CD4-positive, alpha-beta T cell (primary cell): ENCODE data around the gene SYNPO2L. TPM values are rescaled to one million over a fixed set of nuclear protein-coding genes. Genes with fewer than 3 reads are reported as not detected.

Experiments used
- ATAC-seq: fragments of 200-7000 bp; cut with Tn5 transposase; one replicate; pipeline ENCODE4 v1.10.0; 2022; ENCODE audit warnings: mild to moderate bottlenecking; ENCODE audit not compliant: poor library complexity
- CTCF ChIA-PET: fragments of 350-600 bp; sonication (Branson Sonifier 250); formaldehyde crosslinking; loops from one replicate; lab custom pipeline; 2021; ENCODE audit warnings: antibody characterized with exemption, inconsistent platforms; lab: Charles Lee
- POLR2A ChIA-PET: fragments of 350-600 bp; sonication (Branson Sonifier 250); formaldehyde crosslinking; loops from one replicate; lab custom pipeline; 2021; ENCODE audit warnings: antibody characterized with exemption, inconsistent platforms; lab: Charles Lee
- DNase-seq, 14 experiments: peaks; one replicate each; pipeline ENCODE4 v3.0.0-alpha.2; 2013 to 2020; ENCODE audit warnings: mixed read lengths in 2 of 14
- H3K27ac ChIP-seq, 2 donors: one replicate each; pipeline versions ENCODE4 v1.5.1 to v1.7.0; 2013; ENCODE audit warnings: low read length in 2 of 2, low read depth in 1 of 2, mild to moderate bottlenecking in 1 of 2
- H3K27me3 ChIP-seq, 2 experiments: 1 replicate in 1 of 2; 2 replicates in 1 of 2; pipeline versions ENCODE4 v1.6.1 to v1.7.0; 2013; ENCODE audit warnings: low read length in 2 of 2, control low read depth in 1 of 2, mild to moderate bottlenecking in 1 of 2, moderate library complexity in 1 of 2; ENCODE audit not compliant: insufficient read depth in 2 of 2, control insufficient read depth in 1 of 2
- H3K36me3 ChIP-seq: one replicate; pipeline ENCODE4 v1.6.1; 2013; ENCODE audit warnings: low read length, control low read depth; ENCODE audit not compliant: insufficient read depth
- H3K4me1 ChIP-seq: one replicate; pipeline ENCODE4 v1.6.1; 2013; ENCODE audit warnings: low read length, control low read depth; ENCODE audit not compliant: insufficient read depth
- H3K4me3 ChIP-seq: one replicate; pipeline ENCODE4 v1.5.1; 2013; ENCODE audit warnings: mild to moderate bottlenecking, low read length, moderate library complexity
- H3K9me3 ChIP-seq, 2 experiments: 1 replicate in 1 of 2; 2 replicates in 1 of 2; pipeline versions ENCODE4 v1.6.1 to v1.7.0; 2013; ENCODE audit warnings: low read length in 2 of 2, mild to moderate bottlenecking in 2 of 2, control low read depth in 1 of 2, moderate library complexity in 1 of 2; ENCODE audit not compliant: control insufficient read depth in 1 of 2, insufficient read depth in 1 of 2
- H3K27ac Mint-ChIP-seq: one replicate; pipeline ENCODE4 v1.8.0; 2020; ENCODE audit warnings: mixed read lengths
- H3K27me3 Mint-ChIP-seq: one replicate; pipeline ENCODE4 v1.8.0; 2021; ENCODE audit warnings: mixed read lengths
- H3K36me3 Mint-ChIP-seq: one replicate; pipeline ENCODE4 v1.8.0; 2021; ENCODE audit warnings: low read depth, mixed read lengths
- H3K4me1 Mint-ChIP-seq: one replicate; pipeline ENCODE4 v1.8.0; 2021; ENCODE audit warnings: low read depth, mixed read lengths
- H3K4me3 Mint-ChIP-seq: one replicate; pipeline ENCODE4 v1.8.0; 2020; ENCODE audit warnings: mild to moderate bottlenecking, mixed read lengths
- H3K9me3 Mint-ChIP-seq: one replicate; pipeline ENCODE4 v1.8.0; 2020; ENCODE audit warnings: mixed read lengths
- intact Hi-C, 2 experiments: fragments of 100-400 bp; cut with DNase I in 1 of 2; cut with micrococcal nuclease in 1 of 2; formaldehyde crosslinking; loops; one replicate each; pipeline versions ENCODE4 v1.15.1 to v1.9.0; 2023 to 2025; cut with DNase I, micrococcal nuclease
- total RNA-seq, 174 experiments: library from RNA in 2 of 174; stranded (reverse) in 2 of 174; gene quantifications; one replicate each; pipeline ENCODE4 v1.2.3 and lab custom pipeline; 2021 to 2026
- TF ChIP-seq, protein P1 (sequence below): fragments of 200-600 bp; IDR thresholded peaks from one replicate; pipeline ENCODE4 v1.8.0; 2022; ENCODE audit warnings: antibody characterized with exemption, mild to moderate bottlenecking

Gene SYNPO2L
- total RNA-seq, 2 experiments from 2014 or later, result not detected

DNA sequence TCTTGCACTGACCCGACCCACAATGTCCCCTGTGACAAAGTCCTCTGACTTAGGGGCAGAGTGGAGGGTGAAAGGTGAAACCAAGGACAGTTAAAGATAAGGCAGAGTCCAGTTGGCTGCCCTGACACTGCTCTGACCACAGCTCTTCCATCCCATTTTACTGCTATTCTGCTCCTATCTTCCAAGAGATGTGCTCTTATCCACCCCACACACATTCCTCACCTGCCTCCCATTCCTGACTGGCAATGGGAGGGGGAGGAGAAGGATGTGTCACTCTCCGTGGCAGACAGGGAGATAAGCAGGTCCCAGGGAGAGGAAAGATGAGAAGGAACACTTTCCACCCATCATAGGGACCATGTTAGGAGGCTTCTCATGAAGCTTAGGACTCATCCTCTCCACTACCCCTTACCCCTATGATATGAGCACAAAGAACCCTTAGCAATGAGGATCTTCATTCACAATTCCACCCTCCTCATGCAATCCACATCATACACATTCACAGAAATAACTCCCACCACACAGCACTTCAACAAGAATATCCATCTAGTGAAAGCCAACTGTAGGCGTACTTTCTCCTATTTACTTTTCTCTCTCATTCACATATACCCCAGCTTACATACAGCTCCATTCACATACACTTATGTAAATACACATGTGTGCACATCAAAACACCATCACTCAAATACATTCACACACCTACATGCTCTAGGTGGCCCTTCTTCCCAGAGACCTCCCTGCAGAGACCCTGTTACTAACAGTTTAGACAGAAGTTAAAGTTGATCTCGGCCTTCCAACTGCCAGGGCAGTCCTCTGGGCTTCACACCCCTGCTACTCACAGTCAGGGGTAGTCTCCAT is 6.6 kb downstream of the SYNPO2L start:
- Histone ChIP-seq H3K27me3 (peaks cover 0 to 2% of the 10 kb centered on the region in 2 experiments), H3K9me3 (peaks cover 0 to 6% of the 10 kb centered on the region in 2 experiments), H3K4me1 (peaks cover 12% of the 10 kb centered on the region), H3K27ac (no peak overlapping the region), H3K4me3 (no peak overlapping the region), H3K36me3 (no peaks in the 10 kb centered on the region)
- peaks cover 2% of the 10 kb centered on the region for H3K4me1 Mint-ChIP-seq
- H3K4me3 Mint-ChIP-seq, result peak overlapping the region; percentile 45
- ChIA-PET POLR2A (no interaction called here), CTCF (no interaction called here)
- DNase-seq (no peak), ATAC-seq (no peak)
- H3K9me3 Mint-ChIP-seq, result no peaks in the 10 kb centered on the region
- no peak overlapping the region for H3K27ac Mint-ChIP-seq
- intact Hi-C loops, result no loop called here
- TF ChIP-seq, protein P1, sequence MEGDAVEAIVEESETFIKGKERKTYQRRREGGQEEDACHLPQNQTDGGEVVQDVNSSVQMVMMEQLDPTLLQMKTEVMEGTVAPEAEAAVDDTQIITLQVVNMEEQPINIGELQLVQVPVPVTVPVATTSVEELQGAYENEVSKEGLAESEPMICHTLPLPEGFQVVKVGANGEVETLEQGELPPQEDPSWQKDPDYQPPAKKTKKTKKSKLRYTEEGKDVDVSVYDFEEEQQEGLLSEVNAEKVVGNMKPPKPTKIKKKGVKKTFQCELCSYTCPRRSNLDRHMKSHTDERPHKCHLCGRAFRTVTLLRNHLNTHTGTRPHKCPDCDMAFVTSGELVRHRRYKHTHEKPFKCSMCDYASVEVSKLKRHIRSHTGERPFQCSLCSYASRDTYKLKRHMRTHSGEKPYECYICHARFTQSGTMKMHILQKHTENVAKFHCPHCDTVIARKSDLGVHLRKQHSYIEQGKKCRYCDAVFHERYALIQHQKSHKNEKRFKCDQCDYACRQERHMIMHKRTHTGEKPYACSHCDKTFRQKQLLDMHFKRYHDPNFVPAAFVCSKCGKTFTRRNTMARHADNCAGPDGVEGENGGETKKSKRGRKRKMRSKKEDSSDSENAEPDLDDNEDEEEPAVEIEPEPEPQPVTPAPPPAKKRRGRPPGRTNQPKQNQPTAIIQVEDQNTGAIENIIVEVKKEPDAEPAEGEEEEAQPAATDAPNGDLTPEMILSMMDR, result no peak
- no peaks in the 10 kb centered on the region for H3K36me3 Mint-ChIP-seq
- H3K27me3 Mint-ChIP-seq, result peaks cover 7% of the 10 kb centered on the region

DNA sequence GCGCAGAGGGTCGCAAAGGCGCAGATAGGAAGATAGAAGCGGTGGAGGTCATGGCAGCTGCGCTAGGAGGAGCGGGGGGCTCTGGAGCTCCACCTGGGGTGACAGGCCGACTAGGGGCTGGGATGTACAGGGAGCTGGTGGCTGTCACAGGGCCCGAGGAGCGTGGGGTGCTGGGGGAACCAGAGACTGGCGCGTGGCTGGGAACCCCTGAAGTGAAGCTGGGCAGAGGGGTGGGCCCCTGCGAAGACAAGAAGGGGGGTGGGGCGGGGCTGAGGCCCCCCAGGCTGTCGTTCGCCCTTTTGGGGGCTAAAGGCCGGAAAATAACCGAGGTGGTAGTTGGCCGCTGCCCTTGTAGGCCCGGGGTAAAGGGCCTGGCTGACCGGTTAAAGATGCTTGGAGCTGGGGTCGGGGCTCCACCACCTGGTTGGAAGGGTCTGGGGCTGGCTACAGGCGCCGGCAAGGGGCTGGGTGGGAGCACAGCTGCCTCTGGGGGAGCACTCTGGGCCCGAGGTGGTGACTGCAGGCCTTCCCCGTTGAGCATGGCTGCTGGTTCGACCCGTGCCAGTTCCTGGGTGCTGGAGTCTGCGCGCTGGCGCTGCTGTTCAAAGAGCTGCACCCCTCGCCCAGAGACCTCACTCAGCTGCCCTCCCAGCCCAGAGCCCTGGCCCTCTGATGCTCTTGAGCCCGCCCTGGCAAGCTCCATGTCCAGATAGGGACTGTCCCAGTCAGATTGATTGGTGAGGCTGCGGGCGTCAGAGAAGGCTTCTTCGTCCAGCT is 7.8 kb downstream of the SYNPO2L start:
- H3K4me3 Mint-ChIP-seq, result peak overlapping the region; percentile 74
- peaks cover 5% of the 10 kb centered on the region for H3K4me1 Mint-ChIP-seq
- H3K9me3 Mint-ChIP-seq, result no peaks in the 10 kb centered on the region
- TF ChIP-seq, protein P1, result no peak
- H3K4me3 ChIP-seq, result peak overlapping the region; percentile 58
- peaks cover 10% of the 10 kb centered on the region for H3K27me3 Mint-ChIP-seq
- no peak for DNase-seq
- H3K9me3 ChIP-seq, result peaks cover 0 to 6% of the 10 kb centered on the region in 2 experiments
- H3K27ac Mint-ChIP-seq, result no peak overlapping the region
- H3K27me3 ChIP-seq, result peaks cover 0 to 2% of the 10 kb centered on the region in 2 experiments
- H3K36me3 Mint-ChIP-seq, result no peaks in the 10 kb centered on the region
- H3K36me3 ChIP-seq, result no peaks in the 10 kb centered on the region
- no peak for ATAC-seq
- no peak overlapping the region for H3K27ac ChIP-seq
- H3K4me1 ChIP-seq, result peaks cover 23% of the 10 kb centered on the region
- intact Hi-C loops, result no loop called here
- ChIA-PET CTCF (no interaction called here), POLR2A (interaction anchor here (1.1 to 2.4 kb wide), 2 partner anchors 119 to 152 kb away, joined by 3 to 7 read pairs; partner anchors contain the start of gene PPP3CB)

DNA sequence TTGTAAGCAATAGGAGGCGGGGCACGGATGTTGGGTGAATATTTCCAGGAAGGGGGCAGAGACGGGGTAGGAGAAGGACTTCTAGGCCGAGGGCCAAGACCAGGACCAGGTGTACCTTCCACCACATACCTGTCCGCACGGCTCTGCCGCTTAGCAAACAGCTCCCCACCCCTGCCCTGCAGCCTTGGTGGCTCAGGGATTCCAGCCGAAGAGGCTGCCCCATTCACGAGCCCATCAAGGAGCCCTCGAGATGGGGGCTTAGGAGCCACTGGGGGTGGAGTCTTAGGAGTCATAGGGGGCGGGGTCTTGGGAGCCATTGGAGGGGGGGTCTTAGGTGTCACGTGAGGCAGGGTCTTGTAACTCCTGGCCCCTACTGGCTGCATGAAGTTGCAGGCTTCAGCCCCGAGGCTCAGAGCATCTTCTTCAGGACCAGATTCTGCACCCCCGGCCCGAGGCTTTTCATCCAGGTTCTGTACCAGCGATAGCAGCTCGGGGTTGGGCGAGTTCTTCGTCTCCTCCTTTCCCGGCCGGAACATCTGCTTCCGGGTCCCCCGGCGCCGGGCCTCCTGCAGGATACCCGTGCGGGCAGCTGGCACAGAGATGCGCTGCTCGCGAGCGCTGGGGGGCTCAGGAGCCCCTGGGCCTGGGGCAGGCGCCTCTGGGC is 8.5 kb downstream of the SYNPO2L start:
- H3K4me1 Mint-ChIP-seq, result peaks cover 5% of the 10 kb centered on the region
- intact Hi-C loops, result no loop called here
- ChIA-PET POLR2A (interaction anchor here (1.1 to 2.4 kb wide), 2 partner anchors 118 to 152 kb away, joined by 3 to 7 read pairs; partner anchors contain the start of gene PPP3CB), CTCF (no interaction called here)
- H3K27me3 Mint-ChIP-seq, result peaks cover 10% of the 10 kb centered on the region
- Histone ChIP-seq H3K4me3 (peak overlapping the region; percentile 58), H3K27me3 (peaks cover 0 to 2% of the 10 kb centered on the region in 2 experiments), H3K4me1 (peaks cover 23% of the 10 kb centered on the region), H3K27ac (no peak overlapping the region), H3K9me3 (peaks cover 0 to 6% of the 10 kb centered on the region in 2 experiments), H3K36me3 (no peaks in the 10 kb centered on the region)
- H3K4me3 Mint-ChIP-seq, result peak overlapping the region; percentile 74
- H3K36me3 Mint-ChIP-seq, result no peaks in the 10 kb centered on the region
- no peak overlapping the region for H3K27ac Mint-ChIP-seq
- TF ChIP-seq, protein P1, result no peak
- no peaks in the 10 kb centered on the region for H3K9me3 Mint-ChIP-seq
- ATAC-seq, result peak; percentile 39
- peak in 6 of 14 experiments; percentile 5 to 45 (median 24) for DNase-seq
